Adrenal gland (tissue), 5 donors: ENCODE measurements around the gene AGO3.

Experiments
- CTCF ChIP-seq, 6 experiments: fragments of 450-650 bp in 4 of 6; fragments of 200-600 bp in 2 of 6; sonication (generic) in 1 of 6; IDR thresholded peaks; 1 replicate in 5 of 6; 2 replicates in 1 of 6; pipeline versions ENCODE4 v1.5.1 to v1.8.0; 2016 to 2021; ENCODE audit warnings: antibody characterized with exemption in 6 of 6, mild to moderate bottlenecking in 2 of 6, moderate library complexity in 1 of 6
- POLR2A ChIP-seq, 2 donors: fragments of 450-650 bp; IDR thresholded peaks; one replicate each; pipeline ENCODE4 v1.6.1; 2017; ENCODE audit warnings: antibody characterized with exemption in 2 of 2, mild to moderate bottlenecking in 2 of 2, moderate library complexity in 1 of 2
- donor health status: DM: no; HTN: no; CAD: no.

GRCh38 chr1:36040238-36040637, 109.3 kb downstream of the AGO3 start:
- TF ChIP-seq POLR2A (IDR thresholded peaks at IDR 0.05) (no peak), CTCF (IDR thresholded peaks at IDR 0.05) (no peak)
